ENCODE data around the gene PKN2.

DNA sequence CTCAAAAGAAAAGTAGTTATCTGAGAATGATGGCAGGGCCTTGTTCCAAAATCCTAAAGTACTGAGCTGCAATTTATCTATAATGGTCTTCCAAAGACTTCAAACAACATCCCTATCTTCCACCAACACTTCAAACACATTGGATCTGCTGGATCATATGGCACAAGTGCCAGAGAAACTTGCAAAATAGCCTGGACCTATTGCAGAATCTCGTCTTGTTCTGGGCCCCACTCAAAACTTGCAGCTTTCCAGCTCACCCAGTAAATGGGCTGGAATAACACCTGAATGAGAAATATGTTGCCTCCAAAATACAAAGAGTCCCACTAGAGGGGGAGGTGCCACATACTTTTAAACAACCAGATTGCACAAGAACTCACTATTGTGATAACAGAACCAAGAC lies 44.0 kb upstream of the PKN2 start:
- TF ChIP-seq POLR2AphosphoS5 (IDR thresholded peaks at IDR 0.05; ENCODE audit: borderline replicate concordance, low read depth, low read length) (no peak), EZH2 (IDR thresholded peaks at IDR 0.05) (no peak)

Data from SK-N-MC (cell line).